Measurements from ENCODE around the gene CLSTN3. TPM values are rescaled to one million over a fixed set of nuclear protein-coding genes. Genes with fewer than 3 reads are reported as not detected.

Gene CLSTN3
- total and polyA plus RNA-seq, 2 of the 8 experiments (the other 6 are each of a cell fraction or from before 2014, with no cell fraction given): 20.4 to 26.3 TPM

DNA sequence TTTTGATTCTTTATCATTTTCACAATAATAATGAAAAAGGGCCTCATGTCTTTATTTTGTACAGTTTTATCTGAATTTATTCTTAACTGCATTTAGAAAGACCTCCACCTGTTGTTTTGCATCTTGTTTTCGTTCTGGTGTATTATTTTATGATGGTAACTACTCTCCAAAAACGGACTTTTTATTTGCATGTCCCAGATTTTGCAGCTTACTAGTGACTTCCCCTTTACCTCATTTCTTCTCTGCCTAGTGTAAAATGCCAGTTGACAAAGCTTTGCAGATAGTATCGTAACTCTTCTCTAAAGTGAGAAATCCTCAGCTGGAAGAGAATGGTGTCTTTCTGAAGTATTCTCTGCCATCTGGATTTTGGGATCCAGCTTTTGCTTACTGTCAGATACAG lies 76.5 kb downstream of the CLSTN3 start (continued):
- TF ChIP-seq YY1 (IDR thresholded peaks at IDR 0.05; ENCODE audit: low read depth, low read length) (no peak), RXRA (IDR thresholded peaks at IDR 0.05; ENCODE audit: insufficient read depth, low read depth, low read length) (no peak), RNF2 (IDR thresholded peaks at IDR 0.05; ENCODE audit: borderline replicate concordance, low read depth, low read length, missing control alignments, poor library complexity, severe bottlenecking) (no peak), JUN (IDR thresholded peaks at IDR 0.05; ENCODE audit: low read depth, low read length) (no peak), TCF12 (IDR thresholded peaks at IDR 0.05; ENCODE audit: low read depth, low read length) (no peak), FOSL1 (IDR thresholded peaks at IDR 0.05; ENCODE audit: insufficient read depth, low read depth, low read length) (no peak), CBX5 (IDR thresholded peaks at IDR 0.05; ENCODE audit: low read depth, low read length) (no peak)
